K562 (cell line): ENCODE measurements around the gene MFAP1. TPM values are rescaled to one million over a fixed set of nuclear protein-coding genes. Genes with fewer than 3 reads are reported as not detected.
A peak's percentile ranks its signal among the peaks of the same experiment; 100 is the strongest.

Experiments
- FOXK1 ChIP-seq: sonication (generic); formaldehyde crosslinking; IDR thresholded peaks from 2 replicates; pipeline ENCODE4 v1.8.0; 2022; ENCODE audit warnings: missing genetic modification reagents, mild to moderate bottlenecking, borderline replicate concordance
- GTF2F1 ChIP-seq: IDR thresholded peaks from 2 replicates; pipeline ENCODE4 v1.6.1; 2011; ENCODE audit warnings: low read depth, low read length, improper control_type of control experiment
- PYGO2 ChIP-seq: fragments of 450-650 bp; IDR thresholded peaks from 2 replicates; pipeline ENCODE4 v1.6.1; 2016; ENCODE audit warnings: mild to moderate bottlenecking, missing genetic modification characterization, moderate library complexity, missing compliant biosample characterization
- RCOR1 ChIP-seq, 2 experiments: IDR thresholded peaks; 2 replicates each; pipeline ENCODE4 v1.6.1; 2012; ENCODE audit warnings: low read depth in 2 of 2, low read length in 2 of 2, borderline replicate concordance in 1 of 2, improper control_type of control experiment in 1 of 2
- SNAPC5 ChIP-seq: fragments of 250-450 bp; sonication (Bioruptor Pico); IDR thresholded peaks from 2 replicates; pipeline ENCODE4 v1.8.0; 2021; ENCODE audit warnings: moderate library complexity, mild to moderate bottlenecking, inconsistent platforms
- SNRNP70 ChIP-seq: fragments of 200-400 bp; formaldehyde crosslinking; optimal IDR thresholded peaks from 2 replicates; pipeline ENCODE3; 2017; ENCODE audit warnings: low read depth, low read length
- STAT5A ChIP-seq: IDR thresholded peaks from 2 replicates; pipeline ENCODE4 v1.6.1; 2012; ENCODE audit warnings: low read length, inconsistent platforms, borderline replicate concordance
- ZC3H4 ChIP-seq: sonication (generic); formaldehyde crosslinking; IDR thresholded peaks from 2 replicates; pipeline ENCODE4 v1.9.0; 2021; ENCODE audit warnings: missing genetic modification reagents, borderline replicate concordance
- ZNF217 ChIP-seq: sonication (generic); formaldehyde crosslinking; IDR thresholded peaks from 2 replicates; pipeline ENCODE4 v1.8.0; 2022; ENCODE audit warnings: mild to moderate bottlenecking, missing genetic modification reagents
- polyA plus RNA-seq, 8 experiments: library from polyadenylated mRNA; depleted of rRNA in 4 of 8; stranded (reverse) in 5 of 8; unstranded in 3 of 8; fragments of >200 nt; fragmentation: Nextera tagmentation in 2 of 8; fragmentation: Illumina TruSeq in 1 of 8; extraction: Ambion mirVana in 2 of 8; extraction: Trizol in 1 of 8; gene quantifications; 2 replicates each; pipeline versions ENCODE4 v1.2.1 to v1.2.3, GENCODE V29; 2011 to 2014; ENCODE audit warnings: inconsistent platforms in 1 of 8, missing spikeins in 1 of 8
- total RNA-seq, 7 experiments: library from RNA; depleted of rRNA in 6 of 7; stranded (reverse); fragments of >200 nt in 6 of 7; fragmentation: Illumina TruSeq in 2 of 7; extraction: Trizol in 2 of 7; gene quantifications; 2 replicates each; pipeline versions ENCODE4 v1.2.1 to v1.2.3, GENCODE V29; 2011 to 2021; ENCODE audit warnings: low replicate concordance in 1 of 7
- TF ChIP-seq, protein P1 (sequence below): fragments of 250-450 bp; sonication (Bioruptor Pico); IDR thresholded peaks from 2 replicates; pipeline ENCODE4 v1.5.0; 2021
- TF ChIP-seq, protein P2 (sequence below): fragments of 450-650 bp; IDR thresholded peaks from 2 replicates; pipeline ENCODE4 v1.6.1; 2018; ENCODE audit not compliant: partially characterized antibody

Gene MFAP1
- total and polyA plus RNA-seq, 9 of the 15 experiments (the other 6 are each of a cell fraction or from before 2014, with no cell fraction given), result 34.9 to 64.1 (median 48.2) TPM

DNA sequence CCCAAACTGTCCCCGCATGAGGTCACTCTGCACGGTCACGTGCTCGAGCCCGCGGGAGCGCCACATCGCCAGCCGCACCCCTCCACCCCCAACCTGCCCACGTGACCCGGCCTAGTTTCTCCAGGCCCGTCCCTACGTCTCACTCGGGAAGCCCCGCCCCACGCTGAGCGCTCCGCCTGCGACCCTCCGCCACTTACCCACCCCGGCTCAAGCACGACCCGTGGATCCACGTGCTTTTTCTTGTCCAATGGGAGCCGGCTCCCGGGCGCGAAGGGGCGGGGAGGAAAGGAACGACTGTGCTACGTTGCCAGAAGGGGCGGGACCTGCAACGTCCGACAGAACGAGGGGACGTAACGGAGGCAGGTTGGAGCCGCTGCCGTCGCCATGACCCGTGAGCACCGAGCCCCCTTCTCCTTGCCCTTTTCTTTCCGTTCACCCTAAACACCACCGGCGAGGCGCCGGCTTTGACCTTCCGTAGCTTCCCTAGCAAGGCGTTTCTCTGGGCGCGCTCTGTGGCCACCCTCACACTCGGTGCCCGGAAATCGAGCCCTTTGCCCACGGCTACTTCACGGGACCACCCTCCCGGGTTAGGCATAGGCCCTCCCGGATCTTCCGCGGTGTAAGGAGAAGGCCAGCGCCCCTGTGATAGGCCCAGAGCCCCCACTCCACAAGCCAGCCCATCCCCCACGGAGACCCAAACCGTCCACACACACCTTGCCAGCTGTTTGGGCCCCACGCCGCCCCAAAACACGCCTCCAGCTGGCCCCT, 32.3 kb downstream of the MFAP1 start, which contains the start of gene SERF2 (continued):
- TF ChIP-seq ZC3H4, result peak; percentile 96; the same call in 1 of the 2 replicates
- 0 out of 2 replicates have a peak, but pooled peaks have one; percentile 77 for TF ChIP-seq FOXK1 (CRISPR knock-in tag)
- TF ChIP-seq PYGO2 (tag), result no peak
- TF ChIP-seq, protein P1, sequence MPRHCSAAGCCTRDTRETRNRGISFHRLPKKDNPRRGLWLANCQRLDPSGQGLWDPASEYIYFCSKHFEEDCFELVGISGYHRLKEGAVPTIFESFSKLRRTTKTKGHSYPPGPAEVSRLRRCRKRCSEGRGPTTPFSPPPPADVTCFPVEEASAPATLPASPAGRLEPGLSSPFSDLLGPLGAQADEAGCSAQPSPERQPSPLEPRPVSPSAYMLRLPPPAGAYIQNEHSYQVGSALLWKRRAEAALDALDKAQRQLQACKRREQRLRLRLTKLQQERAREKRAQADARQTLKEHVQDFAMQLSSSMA (CRISPR knock-in tag), result no peak
- no peak for TF ChIP-seq SNRNP70
- TF ChIP-seq, protein P2, sequence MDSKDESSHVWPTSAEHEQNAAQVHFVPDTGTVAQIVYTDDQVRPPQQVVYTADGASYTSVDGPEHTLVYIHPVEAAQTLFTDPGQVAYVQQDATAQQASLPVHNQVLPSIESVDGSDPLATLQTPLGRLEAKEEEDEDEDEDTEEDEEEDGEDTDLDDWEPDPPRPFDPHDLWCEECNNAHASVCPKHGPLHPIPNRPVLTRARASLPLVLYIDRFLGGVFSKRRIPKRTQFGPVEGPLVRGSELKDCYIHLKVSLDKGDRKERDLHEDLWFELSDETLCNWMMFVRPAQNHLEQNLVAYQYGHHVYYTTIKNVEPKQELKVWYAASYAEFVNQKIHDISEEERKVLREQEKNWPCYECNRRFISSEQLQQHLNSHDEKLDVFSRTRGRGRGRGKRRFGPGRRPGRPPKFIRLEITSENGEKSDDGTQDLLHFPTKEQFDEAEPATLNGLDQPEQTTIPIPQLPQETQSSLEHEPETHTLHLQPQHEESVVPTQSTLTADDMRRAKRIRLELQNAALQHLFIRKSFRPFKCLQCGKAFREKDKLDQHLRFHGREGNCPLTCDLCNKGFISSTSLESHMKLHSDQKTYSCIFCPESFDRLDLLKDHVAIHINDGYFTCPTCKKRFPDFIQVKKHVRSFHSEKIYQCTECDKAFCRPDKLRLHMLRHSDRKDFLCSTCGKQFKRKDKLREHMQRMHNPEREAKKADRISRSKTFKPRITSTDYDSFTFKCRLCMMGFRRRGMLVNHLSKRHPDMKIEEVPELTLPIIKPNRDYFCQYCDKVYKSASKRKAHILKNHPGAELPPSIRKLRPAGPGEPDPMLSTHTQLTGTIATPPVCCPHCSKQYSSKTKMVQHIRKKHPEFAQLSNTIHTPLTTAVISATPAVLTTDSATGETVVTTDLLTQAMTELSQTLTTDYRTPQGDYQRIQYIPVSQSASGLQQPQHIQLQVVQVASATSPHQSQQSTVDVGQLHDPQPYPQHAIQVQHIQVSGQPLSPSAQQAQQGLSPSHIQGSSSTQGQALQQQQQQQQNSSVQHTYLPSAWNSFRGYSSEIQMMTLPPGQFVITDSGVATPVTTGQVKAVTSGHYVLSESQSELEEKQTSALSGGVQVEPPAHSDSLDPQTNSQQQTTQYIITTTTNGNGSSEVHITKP, result no peak
- peak in 1 of 2 experiments; percentile 48; a peak in 1 of 4 replicates for TF ChIP-seq RCOR1 (IDR thresholded peaks at IDR 0.05; ENCODE audit: borderline replicate concordance in 1 of 2, low read depth in 2 of 2, low read length in 2 of 2)
- TF ChIP-seq SNAPC5, result no peak
- no peak for TF ChIP-seq ZNF217 (CRISPR knock-in tag)
- TF ChIP-seq GTF2F1, result no peak
- no peak for TF ChIP-seq STAT5A
